A673 (cell line): ENCODE results near the gene SH3RF2. TPM values are rescaled to one million over a fixed set of nuclear protein-coding genes. Genes with fewer than 3 reads are reported as not detected.
"Not testable (repeated sequence)": the region's sequence is repeated elsewhere in the genome, so short reads cannot be mapped to it uniquely, and the experiment has no call there.

ENCODE experiments used
- BruUV-seq: library from RNA; stranded (reverse); fragments of 400-500 nt; replicated peaks from 2 replicates; lab custom pipeline; 2021; lab: Mats Ljungman, UMichigan
- CTCF ChIA-PET: fragments of 300-600 bp; sonication (Branson Sonifier 250); formaldehyde crosslinking; loops from one replicate; lab custom pipeline; 2022; ENCODE audit warnings: antibody characterized with exemption; lab: Charles Lee
- POLR2A ChIA-PET: fragments of 300-600 bp; sonication (Branson Sonifier 250); formaldehyde crosslinking; loops from one replicate; lab custom pipeline; 2022; ENCODE audit warnings: antibody characterized with exemption; ENCODE audit not compliant: low non-redundant PET; lab: Charles Lee
- DNase-seq: peaks from one replicate; pipeline ENCODE4 v3.0.0-alpha.2; 2015; ENCODE audit warnings: low spot score
- H3K27ac ChIP-seq: fragments of 200-600 bp; sonication (generic); 2 replicates; pipeline ENCODE4 v1.5.1; 2016; ENCODE audit warnings: mixed run types, low read depth, mild to moderate bottlenecking, mixed read lengths, antibody characterized with exemption, low read length; ENCODE audit not compliant: poor library complexity, severe bottlenecking
- H3K27me3 ChIP-seq: fragments of 200-600 bp; sonication (generic); replicated peaks from 2 replicates; pipeline ENCODE4 v1.6.1; 2017; ENCODE audit warnings: mixed run types, low read depth, mild to moderate bottlenecking, mixed read lengths, antibody characterized with exemption, low read length; ENCODE audit not compliant: insufficient read depth, poor library complexity
- H3K36me3 ChIP-seq: fragments of 200-600 bp; sonication (generic); 2 replicates; pipeline ENCODE4 v1.6.1; 2016; ENCODE audit warnings: mixed run types, mild to moderate bottlenecking, mixed read lengths, antibody characterized with exemption, low read length; ENCODE audit not compliant: insufficient read depth, poor library complexity, severe bottlenecking
- H3K4me1 ChIP-seq: fragments of 200-600 bp; sonication (generic); 2 replicates; pipeline ENCODE4 v1.6.1; 2017; ENCODE audit warnings: mixed run types, mild to moderate bottlenecking, mixed read lengths, antibody characterized with exemption, low read length; ENCODE audit not compliant: insufficient read depth, poor library complexity, severe bottlenecking
- H3K4me3 ChIP-seq: fragments of 200-600 bp; sonication (generic); 2 replicates; pipeline ENCODE4 v1.5.1; 2016; ENCODE audit warnings: low read depth, mixed run types, mild to moderate bottlenecking, mixed read lengths, low read length; ENCODE audit not compliant: poor library complexity, severe bottlenecking
- H3K9me3 ChIP-seq: fragments of 200-600 bp; sonication (generic); 2 replicates; pipeline ENCODE4 v1.6.1; 2016; ENCODE audit warnings: mixed run types, low read depth, mild to moderate bottlenecking, mixed read lengths, antibody characterized with exemption, low read length; ENCODE audit not compliant: poor library complexity, severe bottlenecking
- EZH2 ChIP-seq: fragments of 200-600 bp; sonication (generic); IDR thresholded peaks from 2 replicates; pipeline ENCODE4 v1.6.1; 2017; ENCODE audit warnings: borderline replicate concordance, low read depth, mild to moderate bottlenecking, mixed read lengths, antibody characterized with exemption, low read length; ENCODE audit not compliant: poor library complexity, severe bottlenecking
- intact Hi-C: fragments of 100-400 bp; cut with micrococcal nuclease; formaldehyde crosslinking; loops from one replicate; pipeline ENCODE4 v1.10.0; 2022; ENCODE audit not compliant: unreplicated experiment
- total RNA-seq: library from RNA; stranded (reverse); gene quantifications from 2 replicates; pipeline ENCODE4 v1.2.3, GENCODE V29; 2021
- TF ChIP-seq, protein P1 (sequence below): fragments of 300-800, 200-600 bp; sonication (generic); conservative IDR thresholded peaks from 2 replicates; pipeline ENCODE4 v1.5.1; 2017; ENCODE audit warnings: low read depth, mild to moderate bottlenecking, antibody characterized with exemption, low read length, moderate library complexity, mixed read lengths

The SH3RF2 gene
- total RNA-seq, 1 experiment from 2014 or later = 21.1 TPM

DNA sequence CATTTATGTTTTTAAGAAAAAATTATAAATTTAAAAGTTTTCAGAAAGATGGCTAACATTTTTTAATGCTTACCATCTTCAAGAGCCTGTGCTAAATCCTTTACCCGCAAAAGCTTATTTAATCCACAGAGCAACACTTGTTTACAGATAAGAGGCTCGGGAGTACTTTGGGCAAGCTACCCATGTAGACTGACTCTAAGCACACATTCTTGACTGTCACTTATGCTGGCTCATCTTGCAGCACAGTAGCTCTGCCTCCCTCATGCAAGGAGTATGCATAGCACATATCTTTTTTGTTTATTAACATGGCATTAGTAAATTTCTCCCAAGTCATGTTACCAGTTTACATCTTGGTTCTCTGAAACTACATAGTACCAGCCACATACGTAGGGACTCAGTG is 14.7 kb downstream of the SH3RF2 start:
- Histone ChIP-seq H3K4me3 (no peak overlapping the region), H3K27me3 (no peaks in the 10 kb centered on the region), H3K4me1 (peaks cover 12% of the 10 kb centered on the region), H3K9me3 (no peaks in the 10 kb centered on the region), H3K27ac (no peak overlapping the region), H3K36me3 (peaks cover 7% of the 10 kb centered on the region)
- POLR2A ChIA-PET = no interaction called here
- CTCF ChIA-PET = no interaction called here
- no peak for DNase-seq
- no TSS peak for BruUV-seq
- intact Hi-C loops = no loop called here
- no peak for TF ChIP-seq EZH2
- TF ChIP-seq, protein P1, sequence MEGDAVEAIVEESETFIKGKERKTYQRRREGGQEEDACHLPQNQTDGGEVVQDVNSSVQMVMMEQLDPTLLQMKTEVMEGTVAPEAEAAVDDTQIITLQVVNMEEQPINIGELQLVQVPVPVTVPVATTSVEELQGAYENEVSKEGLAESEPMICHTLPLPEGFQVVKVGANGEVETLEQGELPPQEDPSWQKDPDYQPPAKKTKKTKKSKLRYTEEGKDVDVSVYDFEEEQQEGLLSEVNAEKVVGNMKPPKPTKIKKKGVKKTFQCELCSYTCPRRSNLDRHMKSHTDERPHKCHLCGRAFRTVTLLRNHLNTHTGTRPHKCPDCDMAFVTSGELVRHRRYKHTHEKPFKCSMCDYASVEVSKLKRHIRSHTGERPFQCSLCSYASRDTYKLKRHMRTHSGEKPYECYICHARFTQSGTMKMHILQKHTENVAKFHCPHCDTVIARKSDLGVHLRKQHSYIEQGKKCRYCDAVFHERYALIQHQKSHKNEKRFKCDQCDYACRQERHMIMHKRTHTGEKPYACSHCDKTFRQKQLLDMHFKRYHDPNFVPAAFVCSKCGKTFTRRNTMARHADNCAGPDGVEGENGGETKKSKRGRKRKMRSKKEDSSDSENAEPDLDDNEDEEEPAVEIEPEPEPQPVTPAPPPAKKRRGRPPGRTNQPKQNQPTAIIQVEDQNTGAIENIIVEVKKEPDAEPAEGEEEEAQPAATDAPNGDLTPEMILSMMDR = no peak

DNA sequence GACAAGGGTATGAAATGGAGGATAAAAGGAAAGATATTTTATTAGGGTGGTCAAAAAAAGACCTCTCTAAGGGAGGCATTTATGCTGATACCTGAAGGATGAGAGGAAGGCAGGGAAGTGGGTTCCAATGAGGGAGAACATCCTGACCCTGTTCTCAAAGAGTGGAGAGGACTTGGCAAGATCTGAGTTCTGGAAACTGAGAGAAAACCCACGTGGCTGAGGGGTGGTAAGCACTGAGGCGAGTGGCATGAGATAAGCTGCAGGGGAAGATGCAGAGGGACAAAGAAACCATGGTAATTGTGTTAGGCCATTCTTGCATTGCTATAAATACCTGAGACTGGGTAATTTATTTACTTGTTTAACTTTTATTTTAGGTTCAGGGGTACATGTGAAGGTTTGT is 16.8 kb downstream of the SH3RF2 start:
- intact Hi-C loops = no loop called here
- TF ChIP-seq EZH2 = no peak
- TF ChIP-seq, protein P1 = no peak
- ChIA-PET CTCF (no interaction called here), POLR2A (no interaction called here)
- peaks cover 4% of the 10 kb centered on the region for H3K4me1 ChIP-seq
- no peak overlapping the region for H3K27ac ChIP-seq
- no peaks in the 10 kb centered on the region for H3K9me3 ChIP-seq
- no TSS peak for BruUV-seq
- no peak for DNase-seq
- H3K36me3 ChIP-seq = peaks cover 7% of the 10 kb centered on the region
- H3K27me3 ChIP-seq = no peaks in the 10 kb centered on the region
- H3K4me3 ChIP-seq = no peak overlapping the region

DNA sequence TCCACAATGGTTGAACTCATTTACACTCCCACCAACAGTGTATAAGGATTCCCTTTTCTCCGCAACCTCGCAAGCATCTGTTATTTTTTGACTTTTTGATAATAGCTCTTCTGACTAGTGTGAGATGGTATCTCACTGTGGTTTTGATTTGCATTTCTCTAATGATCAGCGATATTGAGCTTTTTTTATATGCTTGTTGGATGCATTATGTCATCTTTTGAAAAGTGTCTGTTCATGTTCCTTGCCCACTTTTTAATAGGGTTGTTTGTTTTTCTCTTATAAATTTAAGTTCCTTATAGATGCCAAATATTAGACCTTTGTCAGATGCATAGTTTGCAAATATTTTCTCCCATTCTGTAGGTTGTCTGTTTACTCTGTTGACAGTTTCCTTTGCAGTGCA is 17.8 kb downstream of the SH3RF2 start:
- H3K9me3 ChIP-seq, CTCF ChIA-PET, H3K27me3 ChIP-seq, H3K36me3 ChIP-seq, H3K4me3 ChIP-seq, H3K27ac ChIP-seq, BruUV-seq, H3K4me1 ChIP-seq, intact Hi-C loops, DNase-seq: not testable (repeated sequence)
- POLR2A ChIA-PET = interaction anchor here (0.8 kb wide), 1 partner anchor 33 kb away, joined by 3 read pairs; no protein-coding TSS in a partner anchor

DNA sequence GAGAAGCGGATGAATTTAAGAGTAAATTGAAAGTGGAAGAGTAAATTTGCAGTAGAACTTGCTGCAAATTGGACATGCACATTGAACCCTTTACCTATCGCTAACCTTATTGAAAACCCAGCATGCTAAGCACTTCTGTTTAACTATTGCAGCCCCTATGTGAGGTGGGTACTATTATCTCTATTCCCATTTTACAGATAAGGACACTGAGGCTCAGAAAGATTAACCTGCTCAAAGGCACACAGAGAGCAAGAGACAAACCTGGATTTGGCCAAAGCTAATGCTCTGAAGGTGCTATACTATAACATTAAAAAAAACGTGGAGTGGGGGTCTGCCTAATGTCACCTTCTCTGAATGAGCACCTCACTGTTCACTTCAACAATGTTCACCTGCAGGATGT is 21.0 kb downstream of the SH3RF2 start:
- Histone ChIP-seq H3K27me3 (no peaks in the 10 kb centered on the region), H3K4me3 (no peak overlapping the region), H3K4me1 (no peaks in the 10 kb centered on the region), H3K27ac (no peak overlapping the region), H3K36me3 (no peaks in the 10 kb centered on the region), H3K9me3 (no peaks in the 10 kb centered on the region)
- ChIA-PET CTCF (no interaction called here), POLR2A (no interaction called here)
- no TSS peak for BruUV-seq
- intact Hi-C loops = no loop called here
- no peak for DNase-seq
- no peak for TF ChIP-seq EZH2
